ENCODE results near the gene RPL21.

Gene RPL21

DNA sequence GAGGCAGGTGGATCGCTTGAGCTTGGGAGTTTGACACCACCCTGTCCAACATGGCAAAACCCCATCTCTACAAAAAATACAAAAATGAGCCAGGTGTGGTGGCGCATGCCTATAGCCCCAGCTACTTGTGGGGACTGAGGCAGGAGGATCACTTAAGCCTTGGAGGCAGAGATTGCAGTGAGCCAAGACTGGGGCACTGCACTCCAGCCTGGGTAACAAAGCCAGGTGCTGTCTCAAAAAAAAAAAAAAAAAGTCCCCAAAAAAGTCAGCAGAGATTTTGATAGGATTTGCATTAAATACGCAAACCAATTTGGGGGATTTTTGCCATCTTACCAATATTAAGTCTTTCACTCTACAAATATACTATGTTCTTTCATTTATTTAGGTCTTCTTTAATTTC, 21.7 kb upstream of the RPL21 start:
- H3K9me3 Mint-ChIP-seq = peaks cover 0 to 2% of the 10 kb centered on the region in 2 donors
- DNase-seq (no peak), ATAC-seq (replicated peaks) (no peak)
- no peaks in the 10 kb centered on the region for H3K36me3 Mint-ChIP-seq (ENCODE audit: insufficient read depth)
- no peak overlapping the region for H3K4me3 Mint-ChIP-seq
- no peaks in the 10 kb centered on the region for H3K4me1 Mint-ChIP-seq (ENCODE audit: low read depth in 2 of 2)
- H3K27ac Mint-ChIP-seq = no peak overlapping the region
- peaks cover 10 to 22% of the 10 kb centered on the region in 2 donors for H3K27me3 Mint-ChIP-seq

DNA sequence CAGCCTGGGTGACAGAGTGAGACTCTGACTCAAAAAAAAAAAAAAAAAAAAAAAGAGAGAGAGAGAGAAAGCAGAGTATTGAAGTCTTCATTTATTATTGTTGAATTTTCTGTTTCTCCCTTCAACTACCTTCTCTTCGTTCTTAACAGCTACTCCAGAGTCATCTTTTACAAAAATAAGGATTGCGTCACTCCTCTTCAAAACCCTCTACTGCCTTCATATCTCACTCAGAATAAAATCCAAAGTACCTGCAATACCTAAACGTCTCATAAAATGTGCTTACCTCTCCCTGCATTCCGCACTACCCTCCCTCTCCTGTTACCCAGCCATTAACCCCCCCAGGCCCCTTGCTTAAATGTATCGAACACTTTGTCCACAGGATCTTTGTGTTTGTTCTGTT, 17.4 kb upstream of the RPL21 start:
- no peak for DNase-seq
- ATAC-seq (replicated peaks) = no peak
- Mint-ChIP-seq H3K36me3 (ENCODE audit: insufficient read depth) (no peaks in the 10 kb centered on the region), H3K27me3 (no peaks in the 10 kb centered on the region), H3K4me1 (ENCODE audit: low read depth in 2 of 2) (no peaks in the 10 kb centered on the region), H3K27ac (no peak overlapping the region), H3K9me3 (peaks cover 0 to 2% of the 10 kb centered on the region in 2 donors), H3K4me3 (no peak overlapping the region)

DNA sequence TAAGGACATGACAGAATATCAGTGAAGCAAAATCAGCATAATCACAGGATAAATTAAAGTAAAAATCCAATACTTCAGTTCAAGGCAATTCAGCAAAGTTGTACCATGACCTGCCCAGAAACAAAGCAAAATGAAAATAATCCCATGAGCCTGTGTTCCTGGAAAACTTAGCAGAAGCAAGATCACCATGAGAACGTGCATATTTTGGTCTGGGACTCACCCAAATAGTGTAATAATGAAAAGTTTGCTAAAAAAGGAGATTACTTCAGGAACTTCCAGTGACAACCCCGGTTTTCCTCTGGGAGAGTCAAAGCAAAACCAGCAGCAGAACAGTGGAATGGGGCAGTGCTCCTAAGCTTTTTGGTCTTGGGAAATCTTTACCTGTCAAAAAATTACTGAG, 14.9 kb upstream of the RPL21 start:
- Mint-ChIP-seq H3K27ac (no peak overlapping the region), H3K9me3 (peaks cover 0 to 2% of the 10 kb centered on the region in 2 donors), H3K4me3 (no peak overlapping the region), H3K36me3 (ENCODE audit: insufficient read depth) (no peaks in the 10 kb centered on the region), H3K27me3 (no peaks in the 10 kb centered on the region), H3K4me1 (ENCODE audit: low read depth in 2 of 2) (no peaks in the 10 kb centered on the region)
- no peak for ATAC-seq (replicated peaks)
- no peak for DNase-seq

DNA sequence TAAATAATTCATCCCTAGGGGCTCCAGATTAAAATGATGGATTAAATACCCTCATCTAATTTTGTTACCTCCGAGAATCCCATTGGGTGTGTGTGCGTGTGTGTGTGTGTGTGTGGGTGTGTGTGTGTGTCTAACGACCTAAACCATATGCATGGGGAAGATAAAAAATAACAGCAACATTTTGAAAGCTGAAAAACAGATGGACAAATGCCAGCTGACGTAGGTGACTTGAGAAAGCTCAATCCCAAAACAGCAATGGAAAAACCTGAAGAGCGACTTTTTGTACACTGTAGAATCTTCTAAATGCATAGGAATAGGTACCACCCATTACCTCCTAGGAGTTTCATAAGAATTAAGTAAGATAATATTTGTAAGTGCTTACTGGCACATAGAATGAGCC, 8.7 kb upstream of the RPL21 start:
- Mint-ChIP-seq H3K4me3 (no peak overlapping the region), H3K27me3 (no peaks in the 10 kb centered on the region), H3K9me3 (no peaks in the 10 kb centered on the region), H3K27ac (no peak overlapping the region), H3K36me3 (ENCODE audit: insufficient read depth) (no peaks in the 10 kb centered on the region), H3K4me1 (ENCODE audit: low read depth in 2 of 2) (no peaks in the 10 kb centered on the region)
- DNase-seq = no peak
- no peak for ATAC-seq (replicated peaks)

DNA sequence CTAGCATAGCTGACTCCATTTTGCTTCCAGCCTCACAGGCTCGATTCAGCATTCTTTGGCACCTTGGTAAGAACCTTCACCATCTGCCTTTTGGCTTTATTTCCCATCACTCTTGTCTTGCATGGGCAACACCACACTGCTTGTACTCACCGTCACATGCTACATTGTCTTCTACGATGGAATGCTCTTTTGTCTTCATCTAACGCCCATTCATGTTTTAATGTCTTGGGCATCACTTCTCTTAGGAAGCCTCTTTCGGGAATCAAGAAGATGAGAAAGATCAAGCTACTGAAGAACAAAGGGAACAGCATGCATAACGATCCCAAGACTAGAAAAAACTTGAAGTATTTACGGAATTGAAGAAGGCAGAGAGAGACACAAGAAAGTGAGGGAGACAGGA, 5.7 kb upstream of the RPL21 start:
- no peak for ATAC-seq (replicated peaks)
- Mint-ChIP-seq H3K27ac (no peak overlapping the region), H3K9me3 (no peaks in the 10 kb centered on the region), H3K27me3 (no peaks in the 10 kb centered on the region), H3K4me3 (no peak overlapping the region), H3K4me1 (ENCODE audit: low read depth in 2 of 2) (peaks cover 0 to 3% of the 10 kb centered on the region in 2 donors), H3K36me3 (ENCODE audit: insufficient read depth) (no peaks in the 10 kb centered on the region)
- no peak for DNase-seq

DNA sequence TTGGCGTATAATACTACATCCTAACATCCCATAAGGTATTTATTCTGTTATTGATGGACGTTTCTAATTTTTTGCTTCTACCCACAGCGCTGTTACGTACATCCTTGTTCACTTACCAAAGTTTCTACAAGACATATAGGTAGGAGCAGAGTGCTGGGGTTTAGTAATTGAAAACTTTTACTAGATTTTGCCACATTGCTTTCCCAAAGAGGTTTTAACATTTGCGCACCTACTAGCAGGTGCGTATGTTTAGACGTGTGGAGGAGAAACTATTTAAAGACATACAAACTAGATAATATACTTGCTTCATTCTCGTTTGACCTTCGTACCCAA, 559 bp upstream of the RPL21 start:
- no peaks in the 10 kb centered on the region for H3K9me3 Mint-ChIP-seq
- H3K27ac Mint-ChIP-seq = peak overlapping the region; percentile 100

DNA sequence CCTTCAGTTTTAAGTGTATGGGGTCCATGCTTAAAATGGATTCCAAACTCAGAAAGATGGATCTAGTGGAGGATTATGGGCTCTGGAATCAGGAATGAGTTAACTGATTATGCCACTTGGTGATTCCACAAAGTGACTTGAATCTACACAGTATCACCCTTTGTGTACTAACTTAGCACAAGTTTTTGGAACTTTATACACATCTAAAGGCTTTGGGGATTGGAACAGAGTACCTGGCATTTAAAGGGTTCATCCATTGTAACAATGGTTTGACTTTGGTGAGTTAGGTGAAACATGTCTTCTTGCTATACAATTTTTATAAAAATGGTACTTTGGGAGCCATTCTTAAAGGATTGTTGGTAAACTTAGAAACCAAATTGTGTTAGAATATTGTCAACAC, 1.1 kb downstream of the RPL21 start:
- no peak for DNase-seq
- H3K27ac Mint-ChIP-seq = peak overlapping the region; percentile 100
- peaks cover 61% of the 10 kb centered on the region for H3K36me3 Mint-ChIP-seq (ENCODE audit: insufficient read depth)
- peaks cover 30 to 40% of the 10 kb centered on the region in 2 donors for H3K4me1 Mint-ChIP-seq (ENCODE audit: low read depth in 2 of 2)
- ATAC-seq (replicated peaks) = no peak
- H3K27me3 Mint-ChIP-seq = no peaks in the 10 kb centered on the region
- H3K4me3 Mint-ChIP-seq = peak overlapping the region; percentile 94 to 96
- H3K9me3 Mint-ChIP-seq = no peaks in the 10 kb centered on the region

More for the DNA sequence above, 559 bp upstream of the RPL21 start:
- no peak for DNase-seq
- Mint-ChIP-seq H3K27me3 (no peaks in the 10 kb centered on the region), H3K36me3 (ENCODE audit: insufficient read depth) (peaks cover 45% of the 10 kb centered on the region), H3K4me3 (peak overlapping the region; percentile 94 to 96), H3K4me1 (ENCODE audit: low read depth in 2 of 2) (peaks cover 30 to 40% of the 10 kb centered on the region in 2 donors)
- peak; percentile 20 for ATAC-seq (replicated peaks)

DNA sequence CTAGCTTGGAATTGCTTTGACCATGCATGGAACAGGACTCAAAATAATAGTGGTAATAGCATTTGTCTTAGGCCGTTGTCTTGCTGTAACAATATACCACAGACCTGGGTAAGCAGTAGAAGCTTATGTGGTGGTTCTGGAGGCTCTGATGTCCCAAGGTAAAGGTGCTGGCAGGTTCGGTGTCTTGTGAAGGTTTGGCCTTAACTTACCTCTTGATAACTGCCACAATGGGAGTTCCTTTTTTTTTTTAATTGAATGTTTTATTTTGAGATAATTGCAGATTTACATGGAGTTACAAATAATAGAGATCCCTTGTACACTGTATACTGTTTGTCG, 5.8 kb downstream of the RPL21 start:
- no peak overlapping the region for H3K4me3 Mint-ChIP-seq
- peaks cover 67% of the 10 kb centered on the region for H3K36me3 Mint-ChIP-seq (ENCODE audit: insufficient read depth)
- DNase-seq (no peak), ATAC-seq (replicated peaks) (no peak)
- H3K27me3 Mint-ChIP-seq = no peaks in the 10 kb centered on the region
- H3K27ac Mint-ChIP-seq = no peak overlapping the region
- H3K4me1 Mint-ChIP-seq (ENCODE audit: low read depth in 2 of 2) = peaks cover 36 to 47% of the 10 kb centered on the region in 2 donors
- no peaks in the 10 kb centered on the region for H3K9me3 Mint-ChIP-seq

DNA sequence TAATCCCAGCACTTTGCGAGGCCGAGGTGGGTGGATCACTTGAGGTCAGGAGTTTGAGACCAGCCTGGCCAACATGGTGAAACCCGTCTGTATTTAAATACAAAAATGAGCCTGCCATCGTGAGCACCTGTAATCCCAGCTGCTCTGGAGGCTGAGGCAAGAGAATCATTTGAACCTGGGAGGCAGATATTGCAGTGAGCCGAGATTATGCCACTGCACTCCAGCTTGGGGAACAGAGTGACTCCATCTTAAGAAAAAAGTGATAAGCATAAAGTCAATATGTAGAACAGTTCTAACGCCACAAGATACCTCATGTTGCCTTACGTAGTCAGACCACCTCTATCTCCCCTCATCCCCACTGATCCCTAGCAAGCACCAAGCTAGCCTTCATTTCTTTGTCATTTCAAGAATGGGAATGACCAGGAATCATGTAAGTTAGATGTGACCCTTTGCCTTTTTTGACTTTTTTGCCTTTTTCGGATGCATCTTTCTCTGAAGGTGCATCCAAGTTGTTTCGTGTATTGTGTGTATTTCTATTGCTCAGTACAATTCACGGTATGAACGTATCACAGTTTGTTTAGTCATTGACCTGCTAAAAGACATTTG, 6.4 kb downstream of the RPL21 start:
- no peak for ATAC-seq (replicated peaks)
- Mint-ChIP-seq H3K9me3 (no peaks in the 10 kb centered on the region), H3K27me3 (no peaks in the 10 kb centered on the region), H3K4me3 (no peak overlapping the region), H3K4me1 (ENCODE audit: low read depth in 2 of 2) (peaks cover 33 to 44% of the 10 kb centered on the region in 2 donors), H3K36me3 (ENCODE audit: insufficient read depth) (peaks cover 72% of the 10 kb centered on the region), H3K27ac (peak overlapping the region in 1 of 2 donors; percentile 72)
- no peak for DNase-seq

DNA sequence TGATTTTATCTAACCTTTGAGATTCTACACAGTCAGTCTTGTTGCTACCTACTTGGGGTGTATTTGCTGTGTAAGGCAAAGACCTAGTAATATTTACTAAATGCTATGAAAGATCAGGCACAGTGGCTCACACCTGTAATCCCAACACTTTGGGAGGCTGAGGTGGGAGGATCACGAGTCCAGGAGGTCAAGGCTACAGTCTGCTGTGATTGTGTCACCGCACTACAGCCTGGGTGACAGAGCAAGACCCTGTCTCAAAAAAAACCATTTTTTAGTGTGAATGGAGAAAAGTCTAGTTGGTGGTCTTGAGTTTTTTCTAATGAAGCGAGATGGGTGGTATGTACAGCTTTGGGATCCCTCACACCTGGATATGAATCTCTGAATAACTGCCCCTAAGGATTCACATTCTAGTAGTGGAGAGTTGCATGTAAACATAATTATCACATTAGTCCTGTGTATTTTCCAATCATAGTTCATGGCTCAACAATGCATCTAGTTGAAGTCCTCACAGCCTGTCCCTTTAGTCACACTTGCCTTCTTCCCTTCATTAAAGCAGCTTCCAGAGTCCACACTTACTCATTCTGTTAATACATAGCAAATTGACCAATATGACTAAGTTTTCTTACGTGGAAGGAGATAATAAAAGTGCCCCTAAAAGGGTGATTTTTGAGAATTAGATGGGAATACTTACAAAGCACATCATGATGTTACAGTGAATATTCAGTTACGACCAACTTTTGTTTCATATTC, 7.5 kb downstream of the RPL21 start:
- ATAC-seq (replicated peaks) (no peak), DNase-seq (no peak)
- no peak overlapping the region for H3K4me3 Mint-ChIP-seq
- peaks cover 23 to 35% of the 10 kb centered on the region in 2 donors for H3K4me1 Mint-ChIP-seq (ENCODE audit: low read depth in 2 of 2)
- peak overlapping the region; percentile 72 to 91 for H3K27ac Mint-ChIP-seq
- H3K36me3 Mint-ChIP-seq (ENCODE audit: insufficient read depth) = peaks cover 62% of the 10 kb centered on the region
- H3K9me3 Mint-ChIP-seq = no peaks in the 10 kb centered on the region
- no peaks in the 10 kb centered on the region for H3K27me3 Mint-ChIP-seq

DNA sequence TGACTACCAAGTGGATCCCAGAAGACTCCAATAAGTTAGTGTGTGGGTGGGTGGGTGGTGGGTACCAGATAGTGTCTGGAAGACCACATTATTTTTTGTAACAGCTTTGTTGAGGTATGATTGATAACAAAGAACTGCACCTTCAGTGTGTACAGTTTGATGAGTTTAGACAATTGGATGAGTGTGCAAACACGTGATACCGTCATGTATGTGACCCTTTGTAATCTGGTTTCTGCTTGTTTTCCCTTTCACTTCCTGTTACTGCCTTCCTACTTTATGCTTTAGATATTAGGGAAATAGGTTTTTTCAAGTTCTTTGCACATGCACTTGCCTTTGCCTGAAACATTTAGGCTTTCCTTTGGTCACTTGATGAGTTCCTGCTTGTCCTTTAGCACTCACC, 8.5 kb downstream of the RPL21 start:
- peak; percentile 18 for ATAC-seq (replicated peaks)
- peaks cover 20 to 27% of the 10 kb centered on the region in 2 donors for H3K4me1 Mint-ChIP-seq (ENCODE audit: low read depth in 2 of 2)

DNA sequence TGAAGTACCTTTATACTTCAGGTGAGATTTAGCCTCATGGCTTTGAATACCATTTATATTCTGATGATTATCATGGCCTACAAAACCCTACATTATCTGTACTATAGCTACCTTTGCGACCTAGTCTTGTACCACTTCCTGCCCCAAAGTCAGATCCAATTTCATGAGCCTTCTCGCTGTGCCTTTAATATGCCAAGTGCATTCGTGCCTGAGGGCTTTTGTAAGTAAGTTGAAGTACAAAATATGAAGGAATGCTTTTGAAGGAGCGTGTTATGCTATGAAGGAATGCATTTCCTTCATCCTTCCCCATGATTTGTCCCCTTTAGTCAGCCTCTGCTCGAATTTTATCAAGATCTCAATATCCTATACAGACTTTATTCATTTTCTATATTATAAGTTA, 10.0 kb downstream of the RPL21 start:
- ATAC-seq (replicated peaks) (peak; percentile 49), DNase-seq (no peak)
- no peaks in the 10 kb centered on the region for H3K27me3 Mint-ChIP-seq
- H3K4me3 Mint-ChIP-seq = no peak overlapping the region
- peak overlapping the region; percentile 26 to 91 for H3K27ac Mint-ChIP-seq
- H3K4me1 Mint-ChIP-seq (ENCODE audit: low read depth in 2 of 2) = peaks cover 20 to 24% of the 10 kb centered on the region in 2 donors
- no peaks in the 10 kb centered on the region for H3K9me3 Mint-ChIP-seq
- peaks cover 44% of the 10 kb centered on the region for H3K36me3 Mint-ChIP-seq (ENCODE audit: insufficient read depth)

More for the DNA sequence above, 8.5 kb downstream of the RPL21 start:
- Mint-ChIP-seq H3K36me3 (ENCODE audit: insufficient read depth) (peaks cover 57% of the 10 kb centered on the region), H3K9me3 (no peaks in the 10 kb centered on the region), H3K27ac (peak overlapping the region; percentile 59 to 91), H3K4me3 (no peak overlapping the region), H3K27me3 (no peaks in the 10 kb centered on the region)
- no peak for DNase-seq

DNA sequence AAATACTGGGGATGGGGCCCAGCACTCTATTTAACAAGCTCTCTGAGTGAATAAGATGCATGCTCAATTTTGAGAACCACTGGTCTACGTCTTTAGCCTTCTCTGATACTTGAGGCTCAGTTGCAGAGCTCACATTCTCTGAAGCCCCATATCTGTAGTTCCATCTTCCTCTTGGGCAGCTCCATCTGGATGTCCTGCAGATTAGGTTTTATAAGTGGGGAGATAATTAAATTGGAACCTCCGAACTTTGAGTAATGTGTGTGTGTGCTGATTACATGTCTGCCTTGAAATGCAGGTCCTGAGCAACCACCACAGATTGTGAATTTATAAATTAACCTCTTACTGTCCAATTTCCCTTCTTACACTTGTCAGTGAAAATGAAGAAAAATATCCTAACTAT, 12.1 kb downstream of the RPL21 start:
- Mint-ChIP-seq H3K27me3 (no peaks in the 10 kb centered on the region), H3K4me1 (ENCODE audit: low read depth in 2 of 2) (peaks cover 20 to 24% of the 10 kb centered on the region in 2 donors), H3K36me3 (ENCODE audit: insufficient read depth) (peaks cover 24% of the 10 kb centered on the region), H3K9me3 (no peaks in the 10 kb centered on the region), H3K4me3 (no peak overlapping the region), H3K27ac (no peak overlapping the region)
- DNase-seq (no peak), ATAC-seq (replicated peaks) (no peak)

DNA sequence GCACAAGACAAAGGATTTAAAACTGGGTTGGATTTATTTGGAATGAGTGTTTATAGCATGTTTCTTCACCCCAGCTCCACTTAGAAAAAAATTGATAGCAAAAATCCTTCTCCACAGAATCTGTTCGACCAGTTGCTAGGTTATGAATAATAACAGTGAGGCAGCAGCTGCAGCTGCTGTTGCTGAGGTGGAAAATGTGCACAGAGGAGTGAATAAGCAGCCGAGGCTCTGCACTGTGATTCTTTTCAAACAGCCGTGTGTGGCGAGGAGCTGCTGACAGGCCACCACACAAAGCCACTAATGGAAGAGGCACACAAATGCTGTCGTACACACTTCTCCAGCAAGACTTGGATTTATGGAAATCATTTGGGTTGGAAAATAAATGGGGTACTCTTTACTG, 12.8 kb downstream of the RPL21 start:
- Mint-ChIP-seq H3K27ac (peak overlapping the region in 1 of 2 donors; percentile 67), H3K27me3 (no peaks in the 10 kb centered on the region), H3K9me3 (no peaks in the 10 kb centered on the region), H3K36me3 (ENCODE audit: insufficient read depth) (peaks cover 20% of the 10 kb centered on the region), H3K4me1 (ENCODE audit: low read depth in 2 of 2) (peaks cover 15 to 17% of the 10 kb centered on the region in 2 donors), H3K4me3 (no peak overlapping the region)
- DNase-seq = no peak
- no peak for ATAC-seq (replicated peaks)

Data from effector memory CD8-positive, alpha-beta T cell (primary cell).